DND-41 (cell line): ENCODE data around the gene TROAP.

Experiments used
- ATAC-seq: fragments of 200-7000 bp; cut with Tn5 transposase; 3 replicates; pipeline ENCODE4 v1.9.1; 2021; ENCODE audit warnings: low read depth; ENCODE audit not compliant: insufficient read depth
- DNase-seq: peaks from one replicate; pipeline ENCODE4 v3.0.0-alpha.2; 2020
- H2AFZ ChIP-seq: 2 replicates; pipeline ENCODE4 v1.6.0; 2012; ENCODE audit warnings: low read depth, low read length
- H3K27ac ChIP-seq: 2 replicates; pipeline ENCODE4 v1.5.1; 2012; ENCODE audit warnings: low read length, inconsistent platforms
- H3K27me3 ChIP-seq: fragments of 200-600 bp; sonication (generic); 2 replicates; pipeline ENCODE4 v1.6.0; 2012; ENCODE audit warnings: low read length, mild to moderate bottlenecking, inconsistent platforms; ENCODE audit not compliant: insufficient read depth, poor library complexity
- H3K36me3 ChIP-seq: 2 replicates; pipeline ENCODE4 v1.5.1; 2012; ENCODE audit warnings: low read length, inconsistent platforms; ENCODE audit not compliant: insufficient read depth
- H3K4me1 ChIP-seq: 2 replicates; pipeline ENCODE4 v1.5.1; 2012; ENCODE audit warnings: mild to moderate bottlenecking, low read length; ENCODE audit not compliant: insufficient read depth
- H3K4me2 ChIP-seq: 2 replicates; pipeline ENCODE4 v1.6.0; 2012; ENCODE audit warnings: mild to moderate bottlenecking, moderate library complexity, low read length, inconsistent platforms; ENCODE audit not compliant: insufficient read depth
- H3K4me3 ChIP-seq, 2 experiments: fragments of 200-600 bp in 1 of 2; shearing (Covaris generic) in 1 of 2; 2 replicates each; pipeline ENCODE4 v1.5.1; 2012 to 2016; ENCODE audit warnings: inconsistent platforms in 2 of 2, low read length in 2 of 2, mild to moderate bottlenecking in 2 of 2, low read depth in 1 of 2, moderate library complexity in 1 of 2
- H3K79me2 ChIP-seq: 2 replicates; pipeline ENCODE4 v1.6.0; 2012; ENCODE audit warnings: low read length, inconsistent platforms; ENCODE audit not compliant: insufficient read depth
- H3K9ac ChIP-seq: 2 replicates; pipeline ENCODE4 v1.6.0; 2012; ENCODE audit warnings: low read depth, mild to moderate bottlenecking, inconsistent platforms, low read length, moderate library complexity
- H3K9me3 ChIP-seq: 2 replicates; pipeline ENCODE4 v1.5.1; 2012; ENCODE audit warnings: low read length, moderate library complexity, mild to moderate bottlenecking, inconsistent platforms; ENCODE audit not compliant: insufficient read depth, severe bottlenecking
- H4K20me1 ChIP-seq: 2 replicates; pipeline ENCODE4 v1.6.0; 2012; ENCODE audit warnings: low read length; ENCODE audit not compliant: insufficient read depth
- EZH2 ChIP-seq: IDR thresholded peaks from 3 replicates; pipeline ENCODE4 v1.6.1; 2012; ENCODE audit warnings: borderline replicate concordance, low read depth, mild to moderate bottlenecking, moderate library complexity, low read length, inconsistent platforms; ENCODE audit not compliant: severe bottlenecking
- TF ChIP-seq, protein P1 (sequence below): IDR thresholded peaks from 2 replicates; pipeline ENCODE4 v1.5.1; 2012; ENCODE audit warnings: borderline replicate concordance, low read length, moderate library complexity, mild to moderate bottlenecking; ENCODE audit not compliant: poor library complexity, severe bottlenecking; ENCODE audit errors: extremely low read depth

Gene TROAP

DNA sequence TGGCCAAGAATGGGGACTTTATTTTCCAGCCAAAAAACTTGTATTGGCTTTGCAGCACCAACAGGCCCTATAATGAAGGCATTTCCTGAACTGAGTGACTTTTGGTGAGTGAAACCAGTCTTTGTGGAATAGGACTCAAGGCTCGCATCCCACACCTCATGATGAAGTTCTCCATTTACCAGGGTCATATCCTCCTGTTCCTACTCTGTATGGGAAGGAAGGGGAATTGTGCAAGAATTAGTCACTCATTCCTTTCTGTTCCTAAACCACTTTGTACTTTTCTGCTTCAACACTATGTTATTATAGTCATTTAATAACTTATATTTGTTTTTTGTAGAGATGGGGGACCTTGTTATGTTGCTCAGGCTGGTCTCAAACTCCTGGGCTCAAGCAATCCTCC is 41.9 kb downstream of the TROAP start:
- H3K27me3 ChIP-seq = no peaks in the 10 kb centered on the region
- no peak overlapping the region for H3K9ac ChIP-seq
- no peak overlapping the region for H3K4me3 ChIP-seq
- H3K27ac ChIP-seq = no peak overlapping the region
- H4K20me1 ChIP-seq = no peaks in the 10 kb centered on the region
- TF ChIP-seq, protein P1, sequence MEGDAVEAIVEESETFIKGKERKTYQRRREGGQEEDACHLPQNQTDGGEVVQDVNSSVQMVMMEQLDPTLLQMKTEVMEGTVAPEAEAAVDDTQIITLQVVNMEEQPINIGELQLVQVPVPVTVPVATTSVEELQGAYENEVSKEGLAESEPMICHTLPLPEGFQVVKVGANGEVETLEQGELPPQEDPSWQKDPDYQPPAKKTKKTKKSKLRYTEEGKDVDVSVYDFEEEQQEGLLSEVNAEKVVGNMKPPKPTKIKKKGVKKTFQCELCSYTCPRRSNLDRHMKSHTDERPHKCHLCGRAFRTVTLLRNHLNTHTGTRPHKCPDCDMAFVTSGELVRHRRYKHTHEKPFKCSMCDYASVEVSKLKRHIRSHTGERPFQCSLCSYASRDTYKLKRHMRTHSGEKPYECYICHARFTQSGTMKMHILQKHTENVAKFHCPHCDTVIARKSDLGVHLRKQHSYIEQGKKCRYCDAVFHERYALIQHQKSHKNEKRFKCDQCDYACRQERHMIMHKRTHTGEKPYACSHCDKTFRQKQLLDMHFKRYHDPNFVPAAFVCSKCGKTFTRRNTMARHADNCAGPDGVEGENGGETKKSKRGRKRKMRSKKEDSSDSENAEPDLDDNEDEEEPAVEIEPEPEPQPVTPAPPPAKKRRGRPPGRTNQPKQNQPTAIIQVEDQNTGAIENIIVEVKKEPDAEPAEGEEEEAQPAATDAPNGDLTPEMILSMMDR = no peak
- no peak for TF ChIP-seq EZH2
- ATAC-seq = no peak
- H3K36me3 ChIP-seq = no peaks in the 10 kb centered on the region; the same call in 1 of the 2 replicates
- H3K4me2 ChIP-seq = no peak overlapping the region
- H2AFZ ChIP-seq = no peak overlapping the region
- no peaks in the 10 kb centered on the region for H3K9me3 ChIP-seq
- peaks cover 35% of the 10 kb centered on the region for H3K4me1 ChIP-seq
- peaks cover 37% of the 10 kb centered on the region for H3K79me2 ChIP-seq
- no peak for DNase-seq

DNA sequence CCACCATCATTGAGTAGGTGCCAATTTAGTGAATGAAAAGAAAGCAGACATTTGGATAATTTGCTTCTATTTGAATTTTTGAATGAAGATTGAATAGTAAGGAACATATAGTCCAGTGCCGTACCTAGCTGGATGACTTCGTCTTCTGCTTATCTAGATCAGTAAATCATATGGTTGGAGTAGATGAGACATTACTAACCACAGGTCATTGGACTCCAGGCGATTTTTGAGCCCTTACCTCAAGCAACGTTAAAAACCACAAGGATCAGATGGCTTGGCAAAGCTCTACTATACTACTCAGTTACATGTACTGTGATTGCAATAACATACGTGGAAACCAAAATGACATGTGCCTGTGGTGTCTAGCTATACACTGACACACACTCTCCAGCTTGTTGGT is 42.5 kb downstream of the TROAP start:
- Histone ChIP-seq H3K27me3 (no peaks in the 10 kb centered on the region), H3K4me2 (peak overlapping the region; percentile 86), H3K27ac (0 out of 2 replicates have a peak overlapping the region, but pooled peaks have one; percentile 53), H3K9ac (peak overlapping the region; percentile 96), H2AFZ (no peak overlapping the region), H3K36me3 (no peaks in the 10 kb centered on the region; the same call in 1 of the 2 replicates), H3K79me2 (peaks cover 43% of the 10 kb centered on the region), H4K20me1 (no peaks in the 10 kb centered on the region; the same call in 1 of the 2 replicates), H3K9me3 (no peaks in the 10 kb centered on the region), H3K4me3 (peak overlapping the region in 1 of 2 experiments; percentile 73; a peak in 2 of 4 replicates), H3K4me1 (peaks cover 35% of the 10 kb centered on the region)
- ATAC-seq (no peak), DNase-seq (no peak)
- TF ChIP-seq EZH2 = no peak
- TF ChIP-seq, protein P1 = no peak

DNA sequence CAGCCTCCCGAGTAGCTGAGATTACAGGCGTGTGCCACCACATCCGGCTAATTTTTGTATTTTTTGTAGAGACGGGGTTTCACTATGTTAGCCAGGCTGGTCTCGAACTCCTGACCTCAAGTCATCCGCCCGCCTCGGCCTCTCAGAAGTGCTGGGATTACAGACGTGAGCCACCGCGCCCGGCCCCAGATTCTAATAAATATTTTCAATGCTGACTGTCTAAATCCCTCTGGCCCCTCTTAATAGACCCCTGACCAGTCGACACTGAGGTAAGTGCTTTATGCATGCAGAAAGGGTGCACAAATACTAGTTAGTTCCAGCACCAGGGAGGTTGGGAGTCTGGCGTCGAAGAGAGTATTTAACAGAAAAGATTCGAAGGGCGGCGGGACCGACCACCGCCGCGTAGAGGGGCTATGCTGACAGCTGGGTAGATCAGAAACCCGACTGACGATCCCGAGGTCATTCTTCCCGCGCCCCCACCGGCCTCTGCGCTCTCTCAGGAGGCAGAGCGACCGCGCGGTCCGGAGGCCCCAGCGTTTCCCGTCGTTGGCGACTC is 43.1 kb downstream of the TROAP start:
- H3K4me2 ChIP-seq = peak overlapping the region; percentile 86
- H3K36me3 ChIP-seq = no peaks in the 10 kb centered on the region; the same call in none of the 2 replicates
- H3K4me1 ChIP-seq = peaks cover 35% of the 10 kb centered on the region
- no peaks in the 10 kb centered on the region for H3K27me3 ChIP-seq
- peaks cover 49% of the 10 kb centered on the region for H3K79me2 ChIP-seq
- peak overlapping the region; percentile 96 for H3K27ac ChIP-seq
- H4K20me1 ChIP-seq = no peaks in the 10 kb centered on the region; the same call in 1 of the 2 replicates
- H3K9me3 ChIP-seq = no peaks in the 10 kb centered on the region
- peak overlapping the region; percentile 96 for H3K9ac ChIP-seq
- peak; percentile 22 for ATAC-seq
- DNase-seq = no peak
- TF ChIP-seq EZH2 = no peak
- TF ChIP-seq, protein P1 = no peak
- H2AFZ ChIP-seq = peak overlapping the region; percentile 88
- peak overlapping the region; percentile 37 to 73; a peak in 3 of 4 replicates for H3K4me3 ChIP-seq
